Measurements from ENCODE around the gene MEAF6. TPM values are rescaled to one million over a fixed set of nuclear protein-coding genes. Genes with fewer than 3 reads are reported as not detected.
"Not testable (repeated sequence)": the region's sequence is repeated elsewhere in the genome, so short reads cannot be mapped to it uniquely, and the experiment has no call there.

The MEAF6 gene
- total RNA-seq, 2 donors from 2014 or later, result 50.4 to 51.7 TPM

DNA sequence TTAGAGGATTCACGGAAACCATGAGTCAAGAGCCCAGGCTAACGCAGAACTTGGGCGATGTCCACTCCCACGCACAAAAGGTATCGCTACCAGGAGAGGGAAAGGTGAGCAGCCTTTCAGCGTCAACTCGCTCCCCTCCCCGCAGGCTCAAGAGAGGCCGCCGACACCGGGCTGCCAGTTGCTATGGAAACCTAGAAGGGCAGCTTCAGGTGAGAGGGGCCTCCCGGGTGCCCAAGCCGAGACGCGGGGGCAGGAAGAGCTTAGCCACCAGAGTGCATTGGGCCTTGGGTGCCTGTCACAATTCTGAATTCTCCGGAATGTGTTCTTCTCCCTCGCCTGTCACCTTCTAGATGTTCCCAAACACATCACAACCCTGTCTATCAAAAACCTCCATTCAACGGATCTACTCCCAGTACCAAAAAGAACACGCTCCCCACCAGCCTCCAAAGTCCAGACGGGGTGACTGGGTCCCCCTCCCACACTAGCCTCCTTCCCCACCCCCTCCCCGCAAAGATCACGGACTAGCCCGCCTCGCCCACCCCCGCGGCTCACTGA, 694 bp downstream of the MEAF6 start:
- Mint-ChIP-seq H3K9me3 (no peaks in the 10 kb centered on the region), H3K27me3 (ENCODE audit: insufficient read depth) (no peaks in the 10 kb centered on the region), H3K27ac (peak overlapping the region; percentile 93), H3K4me3 (peak overlapping the region; percentile 91), H3K4me1 (peaks cover 17% of the 10 kb centered on the region), H3K36me3 (ENCODE audit: low read depth) (peaks cover 23% of the 10 kb centered on the region)
- peak; percentile 84 for DNase-seq
- WGBS, 2 experiments (ENCODE audit: insufficient coverage in 1 of 2, insufficient read length in 1 of 2), result 4 to 9% methylated on average over 14 to 25 of the region's 26 CpGs
- Histone ChIP-seq H3K4me3 (ENCODE audit: low read length) (peak overlapping the region; percentile 89), H3K36me3 (ENCODE audit: control insufficient read depth, insufficient read depth, low read length) (peaks cover 24% of the 10 kb centered on the region), H3K9ac (ENCODE audit: extremely low read depth, low read length, poor library complexity, severe bottlenecking) (peak overlapping the region; percentile 70), H3K27ac (ENCODE audit: low read depth, low read length) (no peak overlapping the region), H3K9me3 (ENCODE audit: control insufficient read depth, low read length) (no peaks in the 10 kb centered on the region), H3K4me1 (ENCODE audit: control insufficient read depth, insufficient read depth, low read length) (peaks cover 3% of the 10 kb centered on the region), H3K27me3 (ENCODE audit: control insufficient read depth, insufficient read depth, low read length, poor library complexity, severe bottlenecking) (peaks cover 6% of the 10 kb centered on the region)
- TF ChIP-seq, protein P1, sequence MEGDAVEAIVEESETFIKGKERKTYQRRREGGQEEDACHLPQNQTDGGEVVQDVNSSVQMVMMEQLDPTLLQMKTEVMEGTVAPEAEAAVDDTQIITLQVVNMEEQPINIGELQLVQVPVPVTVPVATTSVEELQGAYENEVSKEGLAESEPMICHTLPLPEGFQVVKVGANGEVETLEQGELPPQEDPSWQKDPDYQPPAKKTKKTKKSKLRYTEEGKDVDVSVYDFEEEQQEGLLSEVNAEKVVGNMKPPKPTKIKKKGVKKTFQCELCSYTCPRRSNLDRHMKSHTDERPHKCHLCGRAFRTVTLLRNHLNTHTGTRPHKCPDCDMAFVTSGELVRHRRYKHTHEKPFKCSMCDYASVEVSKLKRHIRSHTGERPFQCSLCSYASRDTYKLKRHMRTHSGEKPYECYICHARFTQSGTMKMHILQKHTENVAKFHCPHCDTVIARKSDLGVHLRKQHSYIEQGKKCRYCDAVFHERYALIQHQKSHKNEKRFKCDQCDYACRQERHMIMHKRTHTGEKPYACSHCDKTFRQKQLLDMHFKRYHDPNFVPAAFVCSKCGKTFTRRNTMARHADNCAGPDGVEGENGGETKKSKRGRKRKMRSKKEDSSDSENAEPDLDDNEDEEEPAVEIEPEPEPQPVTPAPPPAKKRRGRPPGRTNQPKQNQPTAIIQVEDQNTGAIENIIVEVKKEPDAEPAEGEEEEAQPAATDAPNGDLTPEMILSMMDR (conservative IDR thresholded peaks at IDR 0.05), result no peak

DNA sequence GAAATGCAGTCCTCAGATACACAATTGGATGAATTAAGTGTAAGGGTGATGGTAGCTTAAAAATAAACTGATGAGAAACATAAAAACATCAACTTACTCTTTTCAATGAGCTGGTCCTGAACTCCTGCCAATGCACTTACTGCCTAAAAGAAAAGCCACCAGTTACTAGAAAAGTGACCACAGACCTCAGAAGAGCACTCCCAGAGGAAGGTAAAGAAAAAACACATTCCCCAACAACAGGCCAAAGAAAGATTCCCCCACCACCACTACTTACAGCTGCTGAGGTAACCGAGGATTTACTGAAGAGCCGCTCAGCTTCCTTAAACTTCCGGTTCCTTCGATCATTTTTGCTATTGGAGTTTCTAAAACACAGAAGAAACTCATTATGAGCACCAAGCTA, 5.4 kb downstream of the MEAF6 start:
- WGBS, 2 experiments (ENCODE audit: insufficient coverage in 1 of 2, insufficient read length in 1 of 2), result 81 to 88% methylated on average over 4 of the region's 4 CpGs
- Histone ChIP-seq H3K9me3 (ENCODE audit: control insufficient read depth, low read length) (no peaks in the 10 kb centered on the region), H3K4me3 (ENCODE audit: low read length) (no peak overlapping the region), H3K9ac (ENCODE audit: extremely low read depth, low read length, poor library complexity, severe bottlenecking) (no peak overlapping the region), H3K36me3 (ENCODE audit: control insufficient read depth, insufficient read depth, low read length) (peaks cover 56% of the 10 kb centered on the region), H3K4me1 (ENCODE audit: control insufficient read depth, insufficient read depth, low read length) (peaks cover 3% of the 10 kb centered on the region), H3K27ac (ENCODE audit: low read depth, low read length) (no peak overlapping the region), H3K27me3 (ENCODE audit: control insufficient read depth, insufficient read depth, low read length, poor library complexity, severe bottlenecking) (no peaks in the 10 kb centered on the region)
- Mint-ChIP-seq H3K27me3 (ENCODE audit: insufficient read depth) (no peaks in the 10 kb centered on the region), H3K9me3 (no peaks in the 10 kb centered on the region), H3K4me1 (peaks cover 7% of the 10 kb centered on the region), H3K36me3 (ENCODE audit: low read depth) (peaks cover 48% of the 10 kb centered on the region), H3K27ac (no peak overlapping the region), H3K4me3 (no peak overlapping the region)
- TF ChIP-seq, protein P1 (conservative IDR thresholded peaks at IDR 0.05), result peak; percentile 62
- DNase-seq, result no peak

DNA sequence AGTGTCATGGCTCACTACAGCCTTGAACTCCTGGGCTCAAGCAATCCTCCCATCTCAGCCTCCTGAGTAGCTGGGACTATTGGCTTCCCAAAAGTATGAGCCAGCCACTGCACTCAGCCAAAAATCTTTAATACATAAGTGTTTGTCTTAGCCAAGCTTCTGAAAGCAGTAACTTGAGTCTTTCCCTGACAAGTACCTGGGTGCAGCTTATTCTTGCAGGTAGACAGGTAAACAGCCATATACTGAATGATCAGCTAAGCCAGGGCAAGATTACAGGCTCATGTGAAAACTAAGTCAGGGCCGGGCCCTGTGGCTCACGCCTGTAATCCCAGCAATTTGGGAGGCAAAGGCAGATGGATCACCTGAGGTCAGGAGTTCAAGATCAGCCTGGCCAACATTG, 7.8 kb downstream of the MEAF6 start:
- Histone ChIP-seq H3K27ac (ENCODE audit: low read depth, low read length) (no peak overlapping the region), H3K4me3 (ENCODE audit: low read length) (no peak overlapping the region), H3K9me3 (ENCODE audit: control insufficient read depth, low read length) (no peaks in the 10 kb centered on the region), H3K36me3 (ENCODE audit: control insufficient read depth, insufficient read depth, low read length) (peaks cover 59% of the 10 kb centered on the region), H3K4me1 (ENCODE audit: control insufficient read depth, insufficient read depth, low read length) (no peaks in the 10 kb centered on the region), H3K9ac (ENCODE audit: extremely low read depth, low read length, poor library complexity, severe bottlenecking) (no peak overlapping the region), H3K27me3 (ENCODE audit: control insufficient read depth, insufficient read depth, low read length, poor library complexity, severe bottlenecking) (no peaks in the 10 kb centered on the region)
- H3K36me3 Mint-ChIP-seq (ENCODE audit: low read depth), result peaks cover 48% of the 10 kb centered on the region
- WGBS, 2 experiments (ENCODE audit: insufficient coverage in 1 of 2, insufficient read length in 1 of 2), result 76 to 85% methylated on average over 2 of the region's 2 CpGs
- H3K27me3 Mint-ChIP-seq (ENCODE audit: insufficient read depth), result no peaks in the 10 kb centered on the region
- no peak for DNase-seq
- H3K27ac Mint-ChIP-seq, result no peak overlapping the region
- H3K4me1 Mint-ChIP-seq, result peaks cover 2% of the 10 kb centered on the region
- H3K9me3 Mint-ChIP-seq, result no peaks in the 10 kb centered on the region
- H3K4me3 Mint-ChIP-seq, result no peak overlapping the region
- TF ChIP-seq, protein P1 (conservative IDR thresholded peaks at IDR 0.05), result no peak

DNA sequence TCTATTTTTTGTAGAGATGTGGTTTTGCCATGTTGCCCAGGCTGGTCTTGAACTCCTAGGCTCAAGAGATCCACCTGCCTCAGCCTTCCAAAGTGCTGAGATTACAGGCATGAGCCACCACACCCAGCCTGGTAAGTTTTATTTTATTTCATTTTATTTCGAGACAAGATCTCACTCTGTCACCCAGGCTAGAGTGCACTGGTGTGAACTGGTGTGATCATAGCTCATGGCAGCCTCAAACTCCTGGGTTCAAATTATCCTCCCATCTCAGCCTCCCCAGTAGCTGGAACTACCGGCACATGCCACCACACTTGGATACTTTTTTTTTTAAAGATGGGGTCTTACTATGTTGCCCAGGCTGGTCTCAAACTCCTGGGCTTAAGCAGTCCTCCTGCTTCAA, 11.8 kb downstream of the MEAF6 start:
- WGBS, 2 experiments (ENCODE audit: insufficient coverage in 1 of 2, insufficient read length in 1 of 2), result 98 to 100% methylated on average over 2 of the region's 2 CpGs
- H3K27me3 ChIP-seq (ENCODE audit: control insufficient read depth, insufficient read depth, low read length, poor library complexity, severe bottlenecking); H3K9ac ChIP-seq (ENCODE audit: extremely low read depth, low read length, poor library complexity, severe bottlenecking); H3K4me1 Mint-ChIP-seq; H3K9me3 ChIP-seq (ENCODE audit: control insufficient read depth, low read length); H3K27ac Mint-ChIP-seq; H3K27me3 Mint-ChIP-seq (ENCODE audit: insufficient read depth); H3K27ac ChIP-seq (ENCODE audit: low read depth, low read length); H3K4me3 Mint-ChIP-seq; H3K9me3 Mint-ChIP-seq; H3K4me3 ChIP-seq (ENCODE audit: low read length); DNase-seq; H3K4me1 ChIP-seq (ENCODE audit: control insufficient read depth, insufficient read depth, low read length): not testable (repeated sequence)
- H3K36me3 ChIP-seq (ENCODE audit: control insufficient read depth, insufficient read depth, low read length), result peaks cover 70% of the 10 kb centered on the region
- H3K36me3 Mint-ChIP-seq (ENCODE audit: low read depth), result peaks cover 43% of the 10 kb centered on the region

Data from endodermal cell (in vitro differentiated cells).